Activated CD4-positive, alpha-beta T cell treated with anti-CD3 and anti-CD28 coated beads, Interleukin-2, Interleukin-4, amounts not matched to agents 100 ng/mL and 50 ng/mL, durations not matched to agents 16 hours and 8 hours (primary cell): Measurements from ENCODE around the gene POLR3A.
"Not testable (repeated sequence)": the region's sequence is repeated elsewhere in the genome, so short reads cannot be mapped to it uniquely, and the experiment has no call there.

ENCODE experiments used
- DNase-seq: peaks from one replicate; pipeline ENCODE4 v3.0.0-alpha.2; 2020; ENCODE audit warnings: low spot score

The POLR3A gene

GRCh38 chr10:78029269-78030226 lies at the start of gene POLR3A:
POLR3A (minus strand) TSS chr10:78029515; CDS start chr10:78029407, 108 bp downstream.
- peak; percentile 93 for DNase-seq

GRCh38 chr10:78078539-78079330 lies 49.4 kb upstream of the POLR3A start:
- no peak for DNase-seq

GRCh38 chr10:78075806-78076205 lies 46.5 kb upstream of the POLR3A start:
- not testable (repeated sequence) for DNase-seq

- no peak for DNase-seq
These were observed 43.2 kb upstream of the POLR3A start for GRCh38 chr10:78072504-78072903.

DNA sequence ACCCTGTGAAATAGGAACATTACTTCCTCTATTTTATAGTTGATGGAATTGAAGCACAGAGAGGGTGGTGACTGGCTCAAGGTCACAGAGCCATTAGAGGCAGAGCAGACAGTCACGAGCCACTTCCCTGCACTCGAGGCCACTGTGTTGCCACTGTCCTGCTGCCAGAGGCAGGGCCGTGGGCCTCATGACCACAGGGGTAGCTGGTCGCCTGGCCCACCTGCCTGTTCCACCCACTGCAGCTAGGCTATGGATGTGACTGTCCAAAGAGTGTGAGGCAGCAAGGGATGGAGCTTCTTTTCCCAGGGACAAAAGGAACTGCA lies 42.5 kb upstream of the POLR3A start:
- DNase-seq = no peak

DNA sequence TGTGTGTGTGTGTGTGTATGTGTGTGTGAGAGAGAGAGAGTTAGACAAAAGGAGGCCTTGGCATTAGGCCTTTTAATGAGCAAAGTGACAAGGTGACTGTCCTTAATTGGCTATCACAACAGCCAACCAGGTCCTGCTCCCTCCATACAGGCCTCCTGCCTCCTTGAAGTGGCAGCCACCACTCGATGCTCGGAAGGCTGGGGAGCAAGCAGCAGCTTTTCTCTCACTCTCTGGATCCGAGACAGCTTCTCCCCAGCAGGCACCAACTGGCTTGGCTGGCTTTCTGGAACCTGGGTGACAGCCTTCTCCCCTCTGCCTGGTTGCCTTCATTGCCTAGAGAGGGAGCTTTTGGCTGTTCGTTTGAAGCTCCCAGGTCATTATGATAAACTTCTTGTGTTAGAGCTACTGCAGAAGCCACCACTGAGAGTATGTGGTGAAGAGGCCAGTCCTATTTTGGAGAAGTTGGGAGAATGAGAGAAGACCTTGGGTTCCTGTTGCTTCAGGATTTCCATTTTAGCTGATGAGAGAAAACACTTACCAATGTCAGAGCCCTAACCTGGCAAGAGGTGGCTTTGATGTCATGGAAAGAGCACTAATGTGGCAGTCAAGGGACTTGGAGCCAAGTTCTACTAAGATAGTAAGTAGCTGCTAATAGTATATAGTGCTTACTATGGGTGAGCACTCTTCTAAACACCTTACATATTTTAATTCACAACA lies 42.0 kb upstream of the POLR3A start:
- DNase-seq = no peak

- DNase-seq = no peak
These were observed 41.4 kb upstream of the POLR3A start for GRCh38 chr10:78070726-78071125.

DNA sequence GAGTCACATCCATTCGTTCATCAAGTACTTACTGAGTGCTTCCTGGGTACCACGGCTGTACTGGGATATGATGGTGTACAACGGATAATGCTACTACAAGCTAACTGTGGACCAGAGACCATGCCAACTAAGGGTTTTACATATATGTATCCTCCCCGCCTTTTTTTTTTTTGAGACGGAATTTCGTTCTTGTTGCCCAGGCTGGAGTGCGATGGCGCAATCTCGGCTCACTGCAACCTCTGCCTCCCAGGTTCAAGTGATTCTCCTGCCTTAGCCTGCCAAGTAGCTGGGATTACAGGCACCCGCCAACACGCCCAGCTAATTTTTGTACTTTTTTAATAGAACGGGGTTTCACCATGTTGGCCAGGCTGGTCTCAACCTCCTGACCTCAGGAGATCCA lies 40.7 kb upstream of the POLR3A start:
- DNase-seq = not testable (repeated sequence)

DNA sequence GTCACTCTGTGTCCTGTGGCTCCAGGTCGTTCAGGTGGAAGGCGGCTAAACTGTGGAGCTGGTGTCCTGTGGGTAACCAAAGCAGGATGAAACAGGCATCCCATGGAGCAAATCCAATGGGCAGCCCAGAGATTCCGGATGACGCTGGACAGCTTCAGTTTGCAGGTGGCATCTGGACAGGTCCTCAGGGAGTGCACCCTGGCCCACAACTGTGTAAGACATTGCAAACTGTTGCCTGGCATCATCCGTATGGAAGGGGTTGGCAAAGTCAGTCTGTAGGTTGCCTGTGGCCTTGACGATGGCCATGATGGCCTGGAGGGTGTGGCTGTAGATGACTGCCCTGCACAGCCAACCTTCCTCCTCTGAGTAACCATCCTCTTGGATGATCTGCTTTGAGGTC lies 39.8 kb upstream of the POLR3A start:
- DNase-seq = no peak

GRCh38 chr10:78066728-78067430 lies 37.6 kb upstream of the POLR3A start:
- no peak for DNase-seq

DNA sequence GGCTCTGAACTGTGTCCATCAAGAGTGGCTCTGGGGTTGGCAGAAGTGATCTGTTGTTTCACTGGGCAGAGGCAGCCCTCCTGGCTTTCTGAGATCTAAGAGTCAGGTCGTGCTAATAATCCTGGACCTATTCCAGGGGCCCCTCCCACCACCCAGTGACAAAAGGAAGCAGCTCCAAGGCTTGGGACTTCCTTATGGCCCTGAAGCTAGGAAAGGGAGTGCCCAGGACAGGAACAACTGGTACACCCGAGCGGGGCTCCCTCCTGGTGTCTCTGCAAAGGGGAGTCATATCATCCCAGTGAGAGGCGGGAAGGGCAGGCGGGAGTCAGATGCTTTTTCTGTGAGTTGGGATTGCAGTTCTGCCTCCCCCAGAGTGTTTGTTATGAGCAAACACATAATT lies 36.7 kb upstream of the POLR3A start:
- DNase-seq = no peak

DNA sequence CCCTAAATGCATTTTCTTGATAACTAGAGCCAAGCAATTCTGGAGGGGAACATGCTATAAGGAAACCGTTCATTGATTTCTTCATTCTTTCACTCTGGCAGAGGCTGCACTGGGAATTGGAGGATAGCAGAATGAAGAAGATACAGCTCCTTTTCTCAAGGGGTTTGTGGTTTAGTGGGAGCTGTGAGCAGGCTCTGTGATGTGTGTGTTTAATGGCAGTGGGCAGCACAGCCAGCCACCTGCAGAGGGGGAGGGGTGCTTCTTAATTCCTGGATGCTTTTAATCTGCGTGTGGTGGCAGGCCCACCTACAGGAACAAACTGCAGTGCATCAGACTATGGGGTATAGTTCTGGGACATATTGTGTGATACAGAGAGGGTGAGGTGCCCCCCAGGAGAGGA lies 36.3 kb upstream of the POLR3A start:
- no peak for DNase-seq

DNA sequence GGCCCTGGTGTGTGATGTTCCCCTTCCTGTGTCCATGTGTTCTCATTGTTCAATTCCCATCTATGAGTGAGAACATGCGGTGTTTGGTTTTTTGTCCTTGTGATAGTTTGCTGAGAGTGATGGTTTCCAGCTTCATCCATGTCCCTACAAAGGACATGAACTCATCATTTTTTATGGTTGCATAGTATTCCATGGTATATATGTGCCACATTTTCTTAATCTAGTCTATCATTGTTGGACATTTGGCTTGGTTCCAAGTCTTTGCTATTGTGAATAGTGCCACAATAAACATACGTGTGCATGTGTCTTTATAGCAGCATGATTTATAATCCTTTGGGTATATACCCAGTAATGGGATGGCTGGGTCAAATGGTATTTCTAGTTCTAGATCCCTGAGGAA lies 35.6 kb upstream of the POLR3A start:
- DNase-seq = not testable (repeated sequence)

DNA sequence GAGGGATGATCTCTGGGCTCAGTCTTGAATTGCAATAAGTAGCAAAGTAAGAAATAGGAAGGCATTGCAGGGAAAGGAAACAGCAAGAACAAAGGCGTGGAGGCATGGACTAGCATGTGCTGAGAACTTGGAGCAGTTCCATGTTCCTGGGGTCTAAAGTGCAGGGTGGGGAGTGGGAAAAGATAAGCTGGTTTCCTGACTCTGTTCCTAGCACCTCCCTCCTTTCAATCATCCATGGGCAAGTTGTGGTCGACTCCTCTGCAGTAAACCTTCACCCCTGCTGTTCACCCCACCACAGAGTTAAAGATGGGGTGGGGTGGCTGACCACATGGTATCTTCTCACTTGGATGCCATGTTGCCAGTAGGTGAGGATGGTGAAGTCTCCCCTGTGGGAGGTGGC lies 33.9 kb upstream of the POLR3A start:
- no peak for DNase-seq

- DNase-seq = no peak
These were observed 33.0 kb upstream of the POLR3A start for GRCh38 chr10:78062296-78062695.

DNA sequence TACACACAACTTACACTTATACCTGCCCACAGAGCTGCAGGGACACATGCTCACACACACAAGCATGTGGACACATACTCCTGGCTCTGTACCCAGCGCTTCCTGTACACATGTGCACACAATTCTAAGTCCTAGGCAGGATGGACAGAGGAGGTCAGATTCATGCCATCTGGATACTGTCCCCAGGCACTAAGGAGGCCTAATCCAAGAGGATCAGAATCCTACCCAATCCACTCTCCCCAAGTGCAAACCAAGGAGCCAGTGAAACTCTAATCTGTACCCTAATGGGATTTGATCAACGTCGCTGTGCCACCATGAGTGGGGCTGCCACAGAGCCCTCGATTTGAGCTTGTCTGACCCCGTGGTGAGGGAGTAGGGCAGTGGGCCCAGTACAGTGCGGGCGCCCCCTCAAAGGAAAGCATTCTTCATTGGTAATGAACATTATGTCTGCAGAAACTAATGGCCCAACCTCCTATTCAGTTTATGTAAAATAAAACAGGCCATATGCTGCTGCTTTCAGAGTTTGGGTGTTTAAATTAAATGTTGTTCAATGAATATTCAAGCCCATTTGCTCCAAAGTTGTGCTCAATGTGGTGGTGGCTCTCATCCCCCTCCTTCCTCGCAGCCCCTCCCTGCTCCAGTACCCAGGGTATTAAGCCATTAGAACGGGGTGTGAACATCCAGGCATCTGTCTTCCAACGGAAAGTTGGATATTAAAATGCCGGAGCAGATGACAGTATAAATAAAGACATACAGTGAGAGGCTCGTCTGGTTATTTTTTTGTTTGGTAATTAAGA lies 30.8 kb upstream of the POLR3A start:
- DNase-seq = no peak

DNA sequence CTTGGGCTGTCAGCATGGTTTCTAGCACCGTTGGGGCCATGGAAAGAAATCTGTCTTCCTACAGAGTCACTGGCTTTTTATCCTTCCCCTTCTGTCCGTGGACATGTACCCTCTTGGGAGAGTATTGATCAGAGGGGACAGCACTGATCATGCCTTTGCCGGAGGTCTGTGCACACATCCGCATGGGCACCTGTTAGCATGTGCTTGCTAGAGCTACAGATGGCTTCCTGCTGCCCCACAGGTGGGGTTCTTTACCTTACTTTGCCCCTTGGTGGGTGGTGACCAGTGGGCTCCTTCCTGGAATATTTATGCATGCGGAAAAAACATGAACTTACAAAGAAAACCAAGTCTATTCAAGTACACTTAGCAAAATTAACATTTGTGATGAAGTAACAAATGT lies 29.2 kb upstream of the POLR3A start:
- DNase-seq = no peak

- DNase-seq = no peak
These were observed 24.0 kb upstream of the POLR3A start for GRCh38 chr10:78053211-78053868.

- DNase-seq = no peak
These were observed 20.5 kb upstream of the POLR3A start for GRCh38 chr10:78049851-78050250.

- peak; percentile 81 for DNase-seq
These were observed 18.1 kb upstream of the POLR3A start for GRCh38 chr10:78047314-78047891.
